ENCODE data around the gene CNTD1. TPM values are rescaled to one million over a fixed set of nuclear protein-coding genes. Genes with fewer than 3 reads are reported as not detected.

The CNTD1 gene
- polyA plus RNA-seq, 1 experiment = 0.45 TPM

DNA sequence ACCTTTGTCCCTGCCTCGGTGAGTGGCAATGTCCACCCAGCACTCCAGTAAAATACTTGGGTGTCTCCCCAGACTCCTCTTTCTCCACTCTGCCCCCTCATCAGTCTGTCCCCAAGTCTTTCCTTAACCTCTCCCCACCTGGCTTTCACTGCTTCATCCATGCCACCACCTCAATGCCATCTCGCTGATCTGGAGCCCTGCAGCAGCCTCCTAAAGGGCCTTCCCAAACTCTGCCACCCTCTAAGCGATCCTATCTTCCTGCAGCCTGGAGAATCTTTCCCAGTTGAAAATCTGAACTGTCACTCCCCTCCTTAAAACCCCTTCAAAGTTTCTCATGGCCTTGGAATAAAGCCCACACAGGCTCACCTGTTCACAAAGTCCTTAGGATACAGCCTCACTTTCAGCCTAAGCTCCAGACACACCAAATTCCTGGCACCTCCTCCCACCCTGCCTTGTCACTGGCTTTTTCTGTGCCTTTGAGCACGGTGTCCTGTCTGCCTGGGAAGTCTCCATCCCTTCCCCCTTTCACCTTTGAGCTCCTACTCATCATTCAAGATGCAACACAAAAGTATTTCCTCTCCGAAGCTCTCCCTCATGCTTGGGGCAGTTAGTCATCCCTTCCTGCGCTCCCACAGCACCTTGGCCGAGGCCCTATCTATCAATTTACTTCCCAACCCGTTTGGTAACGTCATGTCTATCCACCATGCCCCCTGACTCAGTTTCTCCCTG lies 15.4 kb upstream of the CNTD1 start:
- H3K36me3 ChIP-seq (ENCODE audit: control insufficient read depth, insufficient read depth, low read length) = peaks cover 10% of the 10 kb centered on the region
- H3K27me3 ChIP-seq (ENCODE audit: control insufficient read depth, insufficient read depth, low read length) = no peaks in the 10 kb centered on the region
- CTCF ChIA-PET = no interaction called here
- TF ChIP-seq, protein P1, sequence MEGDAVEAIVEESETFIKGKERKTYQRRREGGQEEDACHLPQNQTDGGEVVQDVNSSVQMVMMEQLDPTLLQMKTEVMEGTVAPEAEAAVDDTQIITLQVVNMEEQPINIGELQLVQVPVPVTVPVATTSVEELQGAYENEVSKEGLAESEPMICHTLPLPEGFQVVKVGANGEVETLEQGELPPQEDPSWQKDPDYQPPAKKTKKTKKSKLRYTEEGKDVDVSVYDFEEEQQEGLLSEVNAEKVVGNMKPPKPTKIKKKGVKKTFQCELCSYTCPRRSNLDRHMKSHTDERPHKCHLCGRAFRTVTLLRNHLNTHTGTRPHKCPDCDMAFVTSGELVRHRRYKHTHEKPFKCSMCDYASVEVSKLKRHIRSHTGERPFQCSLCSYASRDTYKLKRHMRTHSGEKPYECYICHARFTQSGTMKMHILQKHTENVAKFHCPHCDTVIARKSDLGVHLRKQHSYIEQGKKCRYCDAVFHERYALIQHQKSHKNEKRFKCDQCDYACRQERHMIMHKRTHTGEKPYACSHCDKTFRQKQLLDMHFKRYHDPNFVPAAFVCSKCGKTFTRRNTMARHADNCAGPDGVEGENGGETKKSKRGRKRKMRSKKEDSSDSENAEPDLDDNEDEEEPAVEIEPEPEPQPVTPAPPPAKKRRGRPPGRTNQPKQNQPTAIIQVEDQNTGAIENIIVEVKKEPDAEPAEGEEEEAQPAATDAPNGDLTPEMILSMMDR (IDR thresholded peaks at IDR 0.05; ENCODE audit: insufficient read depth, low read depth, low read length) = no peak
- no peak for DNase-seq (ENCODE audit: low read depth)
- no peak overlapping the region for H3K4me3 ChIP-seq (ENCODE audit: low read depth, low read length)
- POLR2A ChIA-PET = interaction anchor here (0.7 kb wide), 1 partner anchor 178 kb away, joined by 5 read pairs; no protein-coding TSS in a partner anchor

DNA sequence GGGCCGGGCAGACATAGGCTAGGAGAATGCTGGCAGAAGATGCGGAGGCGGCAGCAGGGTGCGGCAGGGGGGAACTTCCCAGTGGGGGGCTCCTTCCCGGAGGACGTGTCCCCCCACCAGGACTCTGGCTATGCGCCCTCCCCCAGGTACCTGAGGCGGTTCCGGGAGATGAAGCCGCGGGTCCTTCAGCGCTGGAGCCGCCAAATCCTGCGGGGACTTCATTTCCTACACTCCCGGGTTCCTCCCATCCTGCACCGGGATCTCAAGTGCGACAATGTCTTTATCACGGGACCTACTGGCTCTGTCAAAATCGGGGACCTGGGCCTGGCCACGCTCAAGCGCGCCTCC lies 14.9 kb upstream of the CNTD1 start:
- ChIA-PET POLR2A (interaction anchor here (0.7 kb wide), 1 partner anchor 179 kb away, joined by 5 read pairs; no protein-coding TSS in a partner anchor), CTCF (no interaction called here)
- Histone ChIP-seq H3K4me3 (ENCODE audit: low read depth, low read length) (no peak overlapping the region), H3K27me3 (ENCODE audit: control insufficient read depth, insufficient read depth, low read length) (no peaks in the 10 kb centered on the region), H3K36me3 (ENCODE audit: control insufficient read depth, insufficient read depth, low read length) (peaks cover 7% of the 10 kb centered on the region; the same call in 1 of the 2 replicates)
- DNase-seq (ENCODE audit: low read depth) = no peak
- TF ChIP-seq, protein P1 (IDR thresholded peaks at IDR 0.05; ENCODE audit: insufficient read depth, low read depth, low read length) = no peak

DNA sequence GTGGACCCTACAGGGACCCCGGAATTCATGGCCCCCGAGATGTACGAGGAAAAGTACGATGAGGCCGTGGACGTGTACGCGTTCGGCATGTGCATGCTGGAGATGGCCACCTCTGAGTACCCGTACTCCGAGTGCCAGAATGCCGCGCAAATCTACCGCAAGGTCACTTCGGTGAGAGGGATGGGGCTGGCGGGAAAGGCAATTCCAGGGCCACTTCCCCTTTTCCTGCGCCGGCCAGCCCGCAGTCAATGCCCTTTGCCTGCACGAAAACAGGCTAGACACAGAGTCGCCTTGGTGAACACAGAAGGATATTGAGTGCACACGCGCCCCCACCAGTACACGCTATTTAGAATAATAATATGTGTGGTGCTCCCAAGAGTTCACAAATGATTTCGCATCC lies 14.3 kb upstream of the CNTD1 start:
- POLR2A ChIA-PET = no interaction called here
- TF ChIP-seq, protein P1 (IDR thresholded peaks at IDR 0.05; ENCODE audit: insufficient read depth, low read depth, low read length) = no peak
- CTCF ChIA-PET = interaction anchor here (0.8 kb wide), 1 partner anchor 9 kb away, joined by 3 read pairs; no protein-coding TSS in a partner anchor

DNA sequence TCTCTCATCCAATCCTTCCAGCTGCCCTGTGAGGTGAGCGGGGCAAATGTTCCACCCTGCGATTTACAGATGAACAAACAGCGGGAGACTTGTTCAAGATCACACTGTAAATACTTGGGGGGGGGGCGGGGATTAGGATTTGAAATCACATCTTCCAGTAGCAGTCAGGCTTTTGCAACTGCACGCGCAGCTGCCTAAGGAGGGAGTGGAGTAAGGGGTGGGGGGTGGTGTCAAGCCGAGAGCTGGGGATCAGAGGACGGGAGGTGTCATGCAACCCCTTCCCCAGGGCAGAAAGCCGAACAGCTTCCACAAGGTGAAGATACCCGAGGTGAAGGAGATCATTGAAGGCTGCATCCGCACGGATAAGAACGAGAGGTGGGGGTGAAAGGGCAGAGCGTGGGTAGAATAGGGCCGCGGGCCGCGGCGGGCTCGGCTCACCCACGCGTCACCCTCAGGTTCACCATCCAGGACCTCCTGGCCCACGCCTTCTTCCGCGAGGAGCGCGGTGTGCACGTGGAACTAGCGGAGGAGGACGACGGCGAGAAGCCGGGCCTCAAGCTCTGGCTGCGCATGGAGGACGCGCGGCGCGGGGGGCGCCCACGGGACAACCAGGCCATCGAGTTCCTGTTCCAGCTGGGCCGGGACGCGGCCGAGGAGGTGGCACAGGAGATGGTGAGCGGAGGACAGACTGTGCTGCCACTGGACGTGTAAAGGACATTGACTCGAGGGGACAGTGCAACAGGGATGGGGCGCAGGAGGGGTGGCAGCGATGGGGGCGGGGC lies 13.7 kb upstream of the CNTD1 start:
- POLR2A ChIA-PET = no interaction called here

More for the DNA sequence above, 14.3 kb upstream of the CNTD1 start:
- Histone ChIP-seq H3K4me3 (ENCODE audit: low read depth, low read length) (no peak overlapping the region), H3K36me3 (ENCODE audit: control insufficient read depth, insufficient read depth, low read length) (peaks cover 4% of the 10 kb centered on the region; the same call in 1 of the 2 replicates), H3K27me3 (ENCODE audit: control insufficient read depth, insufficient read depth, low read length) (no peaks in the 10 kb centered on the region)
- DNase-seq (ENCODE audit: low read depth) = no peak

More for the DNA sequence above, 13.7 kb upstream of the CNTD1 start:
- CTCF ChIA-PET = interaction anchor here (0.8 kb wide), 1 partner anchor 8 kb away, joined by 3 read pairs; no protein-coding TSS in a partner anchor
- TF ChIP-seq, protein P1 (IDR thresholded peaks at IDR 0.05; ENCODE audit: insufficient read depth, low read depth, low read length) = no peak
- peaks cover 4% of the 10 kb centered on the region; the same call in 1 of the 2 replicates for H3K36me3 ChIP-seq (ENCODE audit: control insufficient read depth, insufficient read depth, low read length)
- DNase-seq (ENCODE audit: low read depth) = no peak
- H3K27me3 ChIP-seq (ENCODE audit: control insufficient read depth, insufficient read depth, low read length) = no peaks in the 10 kb centered on the region
- H3K4me3 ChIP-seq (ENCODE audit: low read depth, low read length) = no peak overlapping the region
